Keratinocyte (primary cell): Measurements from ENCODE around the gene PACS2. TPM values are rescaled to one million over a fixed set of nuclear protein-coding genes. Genes with fewer than 3 reads are reported as not detected.

Experiments
- DNase-seq: peaks from one replicate; pipeline ENCODE4 v3.0.0-alpha.2; 2011; ENCODE audit warnings: low read depth, missing footprints, low spot score
- FAIRE-seq: peaks from 2 replicates; lab custom pipeline; 2011; peaks lifted over from hg19 to GRCh38; lab: Jason Lieb, UNC
- H2AFZ ChIP-seq: 2 replicates; pipeline ENCODE4 v1.6.0; 2012; ENCODE audit warnings: low read length, control low read depth, inconsistent platforms; ENCODE audit not compliant: control insufficient read depth
- H3K27ac ChIP-seq: 2 replicates; pipeline ENCODE4 v1.5.1; 2011; ENCODE audit warnings: low read length; ENCODE audit not compliant: control insufficient read depth, insufficient read depth
- H3K27me3 ChIP-seq: 3 replicates; pipeline ENCODE4 v1.6.0; 2011; ENCODE audit warnings: low read length; ENCODE audit not compliant: control insufficient read depth, insufficient read depth; ENCODE audit errors: extremely low read depth
- H3K36me3 ChIP-seq, 2 experiments: 2 replicates in 1 of 2; 3 replicates in 1 of 2; pipeline ENCODE4 v1.5.1; 2011; ENCODE audit warnings: low read length in 2 of 2, mild to moderate bottlenecking in 1 of 2; ENCODE audit not compliant: control insufficient read depth in 2 of 2, insufficient read depth in 2 of 2; ENCODE audit errors: extremely low read depth in 1 of 2
- H3K4me1 ChIP-seq: 3 replicates; pipeline ENCODE4 v1.5.1; 2011; ENCODE audit warnings: low read length; ENCODE audit not compliant: control insufficient read depth, insufficient read depth; ENCODE audit errors: extremely low read depth
- H3K4me2 ChIP-seq: 3 replicates; pipeline ENCODE4 v1.6.0; 2011; ENCODE audit warnings: low read depth, low read length; ENCODE audit not compliant: control insufficient read depth, insufficient read depth; ENCODE audit errors: extremely low read depth
- H3K4me3 ChIP-seq, 3 experiments: fragments of 200-600 bp in 1 of 3; sonication (generic) in 1 of 3; 2 replicates in 2 of 3; 3 replicates in 1 of 3; pipeline ENCODE4 v1.5.1; 2011 to 2016; ENCODE audit warnings: low read length in 3 of 3, mild to moderate bottlenecking in 3 of 3, control low read depth in 2 of 3, inconsistent platforms in 1 of 3, low read depth in 1 of 3, mixed read lengths in 1 of 3, mixed run types in 1 of 3, moderate library complexity in 1 of 3; ENCODE audit not compliant: control insufficient read depth in 2 of 3, insufficient read depth in 2 of 3; ENCODE audit errors: extremely low read depth in 1 of 3
- H3K79me2 ChIP-seq: 2 replicates; pipeline ENCODE4 v1.6.0; 2012; ENCODE audit warnings: low read length; ENCODE audit not compliant: control insufficient read depth, insufficient read depth
- H3K9ac ChIP-seq: 3 replicates; pipeline ENCODE4 v1.6.0; 2011; ENCODE audit warnings: low read length; ENCODE audit not compliant: control insufficient read depth, insufficient read depth; ENCODE audit errors: extremely low read depth
- H3K9me1 ChIP-seq: 3 replicates; pipeline ENCODE4 v1.6.0; 2011; ENCODE audit warnings: low read length; ENCODE audit not compliant: control insufficient read depth, insufficient read depth; ENCODE audit errors: extremely low read depth
- H3K9me3 ChIP-seq: 2 replicates; pipeline ENCODE4 v1.5.1; 2012; ENCODE audit warnings: low read depth, low read length; ENCODE audit not compliant: control insufficient read depth
- H4K20me1 ChIP-seq: 3 replicates; pipeline ENCODE4 v1.6.0; 2011; ENCODE audit warnings: low read length; ENCODE audit not compliant: control insufficient read depth, insufficient read depth; ENCODE audit errors: extremely low read depth
- EZH2 ChIP-seq: IDR thresholded peaks from one replicate; pipeline ENCODE4 v1.6.1; 2012; ENCODE audit warnings: inconsistent platforms, mild to moderate bottlenecking, low read length, moderate library complexity
- dilution Hi-C: fragments of 300-500 bp; cut with MboI; formaldehyde crosslinking; loops from one replicate; pipeline ENCODE4 v1.7.0; 2020; ENCODE audit warnings: low sequenced_read_pairs; ENCODE audit not compliant: extremely low pct_ligation_motif_present
- polyA plus RNA-seq, 5 experiments: library from polyadenylated mRNA; depleted of rRNA in 3 of 5; stranded (reverse) in 3 of 5; stranded (forward) in 1 of 5; unstranded in 1 of 5; fragments of >200 nt; gene quantifications; 1 replicate in 1 of 5; 2 replicates in 3 of 5; 3 replicates in 1 of 5; pipeline versions ENCODE4 v1.2.1 to v1.2.3, GENCODE V29; 2011 to 2012; ENCODE audit warnings: missing spikeins in 2 of 5, low read depth in 1 of 5, low replicate concordance in 1 of 5
- TF ChIP-seq, protein P1 (sequence below), 3 experiments: IDR thresholded peaks in 1 of 3; conservative IDR thresholded peaks in 1 of 3; optimal IDR thresholded peaks in 1 of 3; 2 replicates in 2 of 3; 3 replicates in 1 of 3; pipeline versions ENCODE3 to v1.5.1; 2011; ENCODE audit warnings: low read length in 3 of 3, mild to moderate bottlenecking in 3 of 3, moderate library complexity in 2 of 3, control low read depth in 1 of 3, inconsistent platforms in 1 of 3; ENCODE audit not compliant: insufficient read depth in 2 of 3; ENCODE audit errors: extremely low read depth in 1 of 3

Gene PACS2
- polyA plus RNA-seq, 1 donor (not counting 4 experiments of a cell fraction or from before 2014, with no cell fraction given), result 11.8 TPM

DNA sequence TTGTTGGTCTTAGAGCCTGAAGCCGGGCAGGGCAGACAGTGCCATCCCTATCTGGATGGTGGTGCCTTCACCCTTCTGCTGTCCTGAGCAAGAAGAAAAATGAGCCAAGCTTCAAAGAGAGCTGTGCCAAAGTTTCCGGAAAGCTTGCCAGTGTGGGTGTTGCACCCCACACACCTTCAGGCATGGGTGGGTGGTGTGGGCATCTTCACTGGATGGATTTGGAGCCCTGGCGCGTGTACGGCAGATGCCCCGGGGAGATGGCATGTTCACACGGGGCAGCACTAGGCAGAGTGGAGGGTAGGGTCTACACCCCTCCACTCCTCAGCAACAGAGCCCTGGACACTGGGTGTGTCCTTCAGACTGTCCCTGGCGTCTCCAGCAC is 33.0 kb downstream of the PACS2 start:
- no peak overlapping the region for H3K4me3 ChIP-seq
- H3K9ac ChIP-seq, result no peak overlapping the region
- peaks cover 6% of the 10 kb centered on the region for H4K20me1 ChIP-seq
- peaks cover 5% of the 10 kb centered on the region for H3K4me1 ChIP-seq
- peaks cover 2% of the 10 kb centered on the region for H3K79me2 ChIP-seq
- peaks cover 0 to 2% of the 10 kb centered on the region in 2 experiments for H3K36me3 ChIP-seq
- dilution Hi-C loops, result no loop called here
- TF ChIP-seq EZH2, result no peak
- TF ChIP-seq, protein P1, sequence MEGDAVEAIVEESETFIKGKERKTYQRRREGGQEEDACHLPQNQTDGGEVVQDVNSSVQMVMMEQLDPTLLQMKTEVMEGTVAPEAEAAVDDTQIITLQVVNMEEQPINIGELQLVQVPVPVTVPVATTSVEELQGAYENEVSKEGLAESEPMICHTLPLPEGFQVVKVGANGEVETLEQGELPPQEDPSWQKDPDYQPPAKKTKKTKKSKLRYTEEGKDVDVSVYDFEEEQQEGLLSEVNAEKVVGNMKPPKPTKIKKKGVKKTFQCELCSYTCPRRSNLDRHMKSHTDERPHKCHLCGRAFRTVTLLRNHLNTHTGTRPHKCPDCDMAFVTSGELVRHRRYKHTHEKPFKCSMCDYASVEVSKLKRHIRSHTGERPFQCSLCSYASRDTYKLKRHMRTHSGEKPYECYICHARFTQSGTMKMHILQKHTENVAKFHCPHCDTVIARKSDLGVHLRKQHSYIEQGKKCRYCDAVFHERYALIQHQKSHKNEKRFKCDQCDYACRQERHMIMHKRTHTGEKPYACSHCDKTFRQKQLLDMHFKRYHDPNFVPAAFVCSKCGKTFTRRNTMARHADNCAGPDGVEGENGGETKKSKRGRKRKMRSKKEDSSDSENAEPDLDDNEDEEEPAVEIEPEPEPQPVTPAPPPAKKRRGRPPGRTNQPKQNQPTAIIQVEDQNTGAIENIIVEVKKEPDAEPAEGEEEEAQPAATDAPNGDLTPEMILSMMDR (optimal IDR thresholded peaks at IDR 0.05 in 1 of 3, IDR thresholded peaks at IDR 0.05 in 1 of 3, conservative IDR thresholded peaks at IDR 0.05 in 1 of 3; ENCODE audit: extremely low read depth in 1 of 3, insufficient read depth in 2 of 3, low read length in 3 of 3), result no peak
- no peak overlapping the region for H3K4me2 ChIP-seq
- H3K9me3 ChIP-seq, result no peaks in the 10 kb centered on the region
- H3K9me1 ChIP-seq, result no peaks in the 10 kb centered on the region
- DNase-seq (no peak), FAIRE-seq (no peak)
- H3K27ac ChIP-seq, result no peak overlapping the region
- no peaks in the 10 kb centered on the region for H3K27me3 ChIP-seq
- no peak overlapping the region for H2AFZ ChIP-seq

DNA sequence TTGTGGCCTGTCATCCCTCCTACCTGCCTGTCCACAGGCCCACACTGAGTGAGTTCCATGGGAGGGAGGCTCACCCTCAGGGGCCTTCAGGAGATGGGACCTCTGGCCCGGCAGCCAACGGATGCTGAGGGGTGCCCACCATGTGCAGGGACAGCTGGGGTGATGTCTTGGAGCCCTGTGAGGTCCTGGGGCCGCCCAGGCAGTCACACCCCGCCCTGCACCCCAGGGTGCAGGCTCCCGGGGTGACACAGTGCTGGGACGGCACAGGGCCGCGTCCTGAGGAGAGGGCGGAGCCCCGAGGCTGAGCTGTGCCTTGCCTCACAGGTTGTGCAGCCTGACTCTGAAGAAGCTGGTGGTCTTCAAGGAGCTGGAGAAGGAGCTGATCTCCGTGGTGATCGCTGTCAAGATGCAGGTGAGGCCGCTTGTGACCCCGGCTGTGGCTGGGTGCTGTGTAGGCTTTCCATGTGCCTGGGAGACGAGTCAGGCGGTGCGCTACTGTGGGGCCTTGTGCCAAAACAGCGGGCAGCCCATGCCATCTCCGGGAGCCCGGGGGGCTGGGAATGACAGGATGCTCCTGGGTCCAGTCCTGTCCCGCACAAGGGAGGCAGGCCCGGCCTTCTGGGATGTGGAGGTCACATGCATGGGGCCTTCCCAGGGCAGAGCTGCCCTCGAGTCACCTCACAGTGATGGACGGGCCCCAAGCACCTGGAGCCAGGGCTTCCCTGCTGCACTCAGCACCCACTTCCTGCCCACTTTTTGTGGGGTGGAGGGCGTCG is 33.8 kb downstream of the PACS2 start:
- no peak for TF ChIP-seq EZH2
- TF ChIP-seq, protein P1 (optimal IDR thresholded peaks at IDR 0.05 in 1 of 3, IDR thresholded peaks at IDR 0.05 in 1 of 3, conservative IDR thresholded peaks at IDR 0.05 in 1 of 3; ENCODE audit: extremely low read depth in 1 of 3, insufficient read depth in 2 of 3, low read length in 3 of 3), result no peak
- peaks cover 5% of the 10 kb centered on the region for H3K4me1 ChIP-seq
- no peak overlapping the region for H3K27ac ChIP-seq
- no peak overlapping the region for H3K4me3 ChIP-seq
- no peak for DNase-seq
- H3K4me2 ChIP-seq, result no peak overlapping the region
- peaks cover 0 to 2% of the 10 kb centered on the region in 2 experiments for H3K36me3 ChIP-seq
- H2AFZ ChIP-seq, result no peak overlapping the region
- dilution Hi-C loops, result no loop called here
- no peaks in the 10 kb centered on the region for H3K79me2 ChIP-seq
- H3K27me3 ChIP-seq, result no peaks in the 10 kb centered on the region
- FAIRE-seq, result no peak
- no peak overlapping the region for H3K9ac ChIP-seq
- H3K9me1 ChIP-seq, result no peaks in the 10 kb centered on the region
- peaks cover 6% of the 10 kb centered on the region for H4K20me1 ChIP-seq
- no peaks in the 10 kb centered on the region for H3K9me3 ChIP-seq
